Parathyroid adenoma (tissue), 2 donors: ENCODE data around the gene CAMTA1.

ENCODE experiments used
- H2AFZ ChIP-seq: fragments of 300-600 bp; sonication (generic); one replicate; pipeline ENCODE4 v1.7.0; 2017; ENCODE audit warnings: antibody characterized with exemption, mild to moderate bottlenecking
- H3K27ac ChIP-seq: fragments of 300-600 bp; sonication (generic); one replicate; pipeline ENCODE4 v1.7.0; 2017
- H3K27me3 ChIP-seq: fragments of 300-600 bp; sonication (generic); one replicate; pipeline ENCODE4 v1.7.0; 2017; ENCODE audit warnings: low read length; ENCODE audit not compliant: control insufficient read depth, insufficient read depth
- H3K36me3 ChIP-seq: fragments of 300-600 bp; sonication (generic); one replicate; pipeline ENCODE4 v1.7.0; 2017; ENCODE audit warnings: low read length; ENCODE audit not compliant: control insufficient read depth, insufficient read depth
- H3K4me1 ChIP-seq: fragments of 300-600 bp; sonication (generic); one replicate; pipeline ENCODE4 v1.7.0; 2017; ENCODE audit warnings: control low read depth
- H3K4me2 ChIP-seq: fragments of 300-600 bp; sonication (generic); one replicate; pipeline ENCODE4 v1.7.0; 2017; ENCODE audit warnings: low read length
- H3K4me3 ChIP-seq: fragments of 300-600 bp; sonication (generic); one replicate; pipeline ENCODE4 v1.7.0; 2017; ENCODE audit warnings: low read depth, low read length
- H3K79me2 ChIP-seq: fragments of 300-600 bp; sonication (generic); one replicate; pipeline ENCODE4 v1.7.0; 2017; ENCODE audit warnings: control low read depth
- H3K9ac ChIP-seq: fragments of 300-600 bp; sonication (generic); one replicate; pipeline ENCODE4 v1.7.0; 2017; ENCODE audit warnings: mild to moderate bottlenecking
- H3K9me3 ChIP-seq: fragments of 300-600 bp; sonication (generic); one replicate; pipeline ENCODE4 v1.7.0; 2017; ENCODE audit warnings: low read length; ENCODE audit not compliant: control insufficient read depth
- TF ChIP-seq, protein P1 (sequence below): fragments of 300-600 bp; sonication (generic); IDR thresholded peaks from one replicate; pipeline ENCODE4 v1.7.0; 2017; ENCODE audit warnings: antibody characterized with exemption, mild to moderate bottlenecking
- donor health status: primary hyperparathyroidism.

Gene CAMTA1

DNA sequence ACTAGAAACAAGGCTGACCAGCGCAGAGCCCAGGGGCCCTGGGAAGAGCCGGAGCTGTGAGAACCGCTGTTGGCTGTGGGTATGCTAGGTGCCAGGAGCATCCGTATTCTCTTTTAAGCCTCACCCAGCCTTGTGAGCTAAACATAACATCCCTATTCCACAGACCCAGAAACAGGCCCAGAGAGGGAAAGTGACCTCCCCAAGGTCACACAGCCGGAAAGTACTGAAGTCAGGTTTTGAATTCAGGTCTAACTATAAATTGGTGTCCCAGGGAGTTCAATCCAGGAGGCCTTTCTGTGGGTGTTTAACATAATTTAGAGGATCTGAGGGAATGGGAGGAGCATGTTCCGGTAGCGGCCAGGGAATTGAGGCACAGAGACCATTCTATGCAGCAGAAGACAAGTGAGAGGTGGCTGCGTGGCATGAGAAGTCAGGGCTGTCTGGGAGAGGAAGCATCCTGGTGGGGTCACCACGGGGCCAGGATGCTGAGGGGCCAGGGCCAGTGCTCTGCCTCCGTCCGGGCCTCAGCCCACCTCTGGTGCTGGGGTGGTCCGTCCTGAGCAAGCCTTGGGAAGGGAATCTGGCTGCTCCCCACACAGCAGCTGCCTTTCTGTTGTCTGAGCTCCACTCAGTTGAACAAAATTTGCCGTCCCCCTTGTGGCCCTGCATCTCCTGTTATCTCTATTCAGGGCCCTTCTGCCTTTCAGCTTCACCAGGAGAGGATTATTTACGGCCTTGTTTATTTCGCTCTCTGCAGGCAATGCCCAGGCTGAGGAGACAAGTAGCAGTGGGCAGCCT lies 647.0 kb downstream of the CAMTA1 start:
- H3K4me3 ChIP-seq = no peak overlapping the region
- no peak overlapping the region for H3K9ac ChIP-seq
- no peak overlapping the region for H3K4me2 ChIP-seq
- no peaks in the 10 kb centered on the region for H3K79me2 ChIP-seq
- no peaks in the 10 kb centered on the region for H3K9me3 ChIP-seq
- H3K27ac ChIP-seq = no peak overlapping the region
- no peaks in the 10 kb centered on the region for H3K36me3 ChIP-seq
- TF ChIP-seq, protein P1, sequence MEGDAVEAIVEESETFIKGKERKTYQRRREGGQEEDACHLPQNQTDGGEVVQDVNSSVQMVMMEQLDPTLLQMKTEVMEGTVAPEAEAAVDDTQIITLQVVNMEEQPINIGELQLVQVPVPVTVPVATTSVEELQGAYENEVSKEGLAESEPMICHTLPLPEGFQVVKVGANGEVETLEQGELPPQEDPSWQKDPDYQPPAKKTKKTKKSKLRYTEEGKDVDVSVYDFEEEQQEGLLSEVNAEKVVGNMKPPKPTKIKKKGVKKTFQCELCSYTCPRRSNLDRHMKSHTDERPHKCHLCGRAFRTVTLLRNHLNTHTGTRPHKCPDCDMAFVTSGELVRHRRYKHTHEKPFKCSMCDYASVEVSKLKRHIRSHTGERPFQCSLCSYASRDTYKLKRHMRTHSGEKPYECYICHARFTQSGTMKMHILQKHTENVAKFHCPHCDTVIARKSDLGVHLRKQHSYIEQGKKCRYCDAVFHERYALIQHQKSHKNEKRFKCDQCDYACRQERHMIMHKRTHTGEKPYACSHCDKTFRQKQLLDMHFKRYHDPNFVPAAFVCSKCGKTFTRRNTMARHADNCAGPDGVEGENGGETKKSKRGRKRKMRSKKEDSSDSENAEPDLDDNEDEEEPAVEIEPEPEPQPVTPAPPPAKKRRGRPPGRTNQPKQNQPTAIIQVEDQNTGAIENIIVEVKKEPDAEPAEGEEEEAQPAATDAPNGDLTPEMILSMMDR = no peak
- H2AFZ ChIP-seq = no peak overlapping the region
- H3K27me3 ChIP-seq = no peaks in the 10 kb centered on the region
- no peaks in the 10 kb centered on the region for H3K4me1 ChIP-seq

DNA sequence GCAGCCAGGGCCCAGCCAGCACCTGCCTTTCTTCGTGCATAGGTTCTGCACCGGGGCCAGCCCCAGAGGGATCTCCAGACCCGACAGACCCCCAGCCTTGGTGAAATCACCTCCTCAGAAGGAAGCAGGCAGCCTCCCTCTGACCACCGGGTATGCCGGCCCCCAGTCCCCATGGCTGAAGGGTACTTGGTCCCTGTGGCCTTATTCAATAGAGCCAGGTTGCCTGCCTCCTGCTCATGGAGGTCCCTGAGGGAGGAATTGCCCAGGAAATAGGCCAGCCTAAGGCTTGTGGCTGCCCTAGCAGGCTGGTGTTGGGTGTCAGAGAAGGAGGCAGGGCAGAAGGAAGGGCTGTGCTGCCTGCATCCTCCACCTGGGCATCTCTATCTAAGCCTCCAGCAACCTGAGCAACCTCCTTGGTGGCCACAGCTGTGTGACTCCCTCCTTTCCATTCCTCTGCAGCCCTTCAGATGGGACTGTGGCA lies 647.7 kb downstream of the CAMTA1 start:
- Histone ChIP-seq H3K4me2 (no peak overlapping the region), H3K4me1 (no peaks in the 10 kb centered on the region), H3K9me3 (no peaks in the 10 kb centered on the region), H3K36me3 (no peaks in the 10 kb centered on the region), H3K27me3 (no peaks in the 10 kb centered on the region), H3K79me2 (no peaks in the 10 kb centered on the region), H3K4me3 (no peak overlapping the region), H3K27ac (no peak overlapping the region), H3K9ac (no peak overlapping the region), H2AFZ (no peak overlapping the region)
- TF ChIP-seq, protein P1 = no peak

DNA sequence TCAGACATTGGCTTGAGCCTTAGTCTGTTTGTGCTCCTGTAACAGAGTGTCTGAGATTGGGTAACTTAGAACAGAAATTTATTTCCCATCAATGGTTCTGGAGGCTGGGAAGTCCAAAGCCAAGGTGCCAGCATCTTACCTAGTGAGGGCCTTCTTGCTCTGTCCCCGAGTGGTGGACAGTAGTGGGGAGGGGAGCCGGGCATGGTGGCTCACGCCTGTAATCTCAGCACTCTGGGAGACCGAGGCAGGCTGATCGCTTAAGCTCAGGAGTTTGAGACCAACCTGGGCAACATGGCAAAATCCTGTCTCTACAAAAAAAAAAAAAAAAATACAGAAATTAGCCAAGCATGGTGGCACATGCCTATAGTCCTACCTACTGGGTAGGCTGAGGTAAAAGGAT lies 649.3 kb downstream of the CAMTA1 start:
- H3K79me2 ChIP-seq = no peaks in the 10 kb centered on the region
- TF ChIP-seq, protein P1 = no peak
- no peak overlapping the region for H2AFZ ChIP-seq
- no peak overlapping the region for H3K9ac ChIP-seq
- no peaks in the 10 kb centered on the region for H3K36me3 ChIP-seq
- H3K27ac ChIP-seq = no peak overlapping the region
- no peak overlapping the region for H3K4me2 ChIP-seq
- H3K27me3 ChIP-seq = no peaks in the 10 kb centered on the region
- H3K9me3 ChIP-seq = no peaks in the 10 kb centered on the region
- H3K4me3 ChIP-seq = no peak overlapping the region
- H3K4me1 ChIP-seq = no peaks in the 10 kb centered on the region

DNA sequence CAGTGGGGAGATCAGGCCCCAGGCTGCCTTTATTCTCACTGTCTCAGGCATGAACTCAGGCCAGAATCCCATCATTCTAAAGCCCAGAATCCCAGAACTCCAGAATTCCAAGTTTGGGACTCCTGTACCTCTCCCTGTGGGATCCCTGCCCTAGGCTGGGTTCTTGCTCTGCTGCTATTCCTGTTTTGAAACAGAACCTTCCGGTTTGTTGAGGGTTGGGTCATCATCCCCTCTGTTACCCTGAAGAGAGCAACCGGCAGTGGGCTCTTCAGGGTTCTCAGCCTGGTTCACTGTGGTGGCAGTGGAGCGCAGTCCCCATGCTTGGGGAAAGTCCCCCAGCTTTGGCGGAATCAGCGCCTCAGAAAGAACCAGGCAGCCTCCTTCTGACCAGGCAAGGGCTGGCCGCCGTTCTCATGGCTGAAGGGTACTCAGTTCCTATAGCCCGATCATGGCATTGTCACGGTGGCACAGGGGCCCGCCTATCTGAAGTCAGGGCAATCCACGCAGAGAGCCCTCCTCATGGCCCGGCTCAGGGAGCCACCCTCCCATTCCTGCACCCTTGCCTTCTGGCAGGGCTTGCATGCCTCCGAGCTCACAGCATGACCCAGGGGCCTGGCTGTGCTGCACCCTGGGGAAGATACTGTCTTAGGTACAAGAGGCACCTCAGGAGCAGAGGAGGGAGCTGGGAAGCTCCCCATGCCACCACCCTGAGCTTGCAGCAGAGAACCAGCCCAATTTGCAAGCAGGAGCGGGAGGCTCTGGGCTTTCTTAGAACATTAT lies 650.2 kb downstream of the CAMTA1 start:
- Histone ChIP-seq H3K27ac (no peak overlapping the region), H3K4me1 (no peaks in the 10 kb centered on the region), H3K9me3 (no peaks in the 10 kb centered on the region), H2AFZ (no peak overlapping the region), H3K4me3 (no peak overlapping the region), H3K27me3 (no peaks in the 10 kb centered on the region), H3K4me2 (no peak overlapping the region), H3K79me2 (no peaks in the 10 kb centered on the region), H3K9ac (no peak overlapping the region), H3K36me3 (no peaks in the 10 kb centered on the region)
- TF ChIP-seq, protein P1 = no peak
